HG03060 (cell line): Measurements from ENCODE around the gene ANKRD13D.

Experiments used
- ATAC-seq: cut with Tn5 transposase; IDR thresholded peaks from one replicate; pipeline ENCODE4 v1.9.1; 2021; ENCODE audit warnings: low read depth, moderate number of reproducible peaks; ENCODE audit not compliant: unreplicated experiment

The ANKRD13D gene

GRCh38 chr11:67349928-67350465 is 60.9 kb downstream of the ANKRD13D start:
- ATAC-seq: no peak

- no peak for ATAC-seq
Observed at GRCh38 chr11:67351275-67352005, 62.3 kb downstream of the ANKRD13D start.
